ENCODE measurements around the gene TOP2B. TPM values are rescaled to one million over a fixed set of nuclear protein-coding genes. Genes with fewer than 3 reads are reported as not detected.

Gene TOP2B
- total RNA-seq, 6 experiments from 2014 or later, result 69.9 to 97.1 (median 88.5) TPM

- Mint-ChIP-seq H3K27me3 (ENCODE audit: insufficient read depth) (peaks cover 6% of the 10 kb centered on the region), H3K27ac (no peak overlapping the region), H3K9me3 (no peaks in the 10 kb centered on the region)
These were observed 87.8 kb downstream of the TOP2B start for GRCh38 chr3:25576831-25577454.

GRCh38 chr3:25576146-25576545, 88.6 kb downstream of the TOP2B start:
- TF ChIP-seq CTCF (IDR thresholded peaks at IDR 0.05), result no peak
- Mint-ChIP-seq H3K4me3 (no peak overlapping the region), H3K36me3 (ENCODE audit: low read depth) (no peaks in the 10 kb centered on the region), H3K27ac (no peak overlapping the region), H3K9me3 (no peaks in the 10 kb centered on the region), H3K4me1 (ENCODE audit: low read depth) (peaks cover 56% of the 10 kb centered on the region), H3K27me3 (ENCODE audit: insufficient read depth) (peaks cover 6% of the 10 kb centered on the region)
- no peak for DNase-seq

More at GRCh38 chr3:25576831-25577454, 87.8 kb downstream of the TOP2B start:
- H3K36me3 Mint-ChIP-seq (ENCODE audit: low read depth), result no peaks in the 10 kb centered on the region
- H3K4me3 Mint-ChIP-seq, result no peak overlapping the region
- H3K4me1 Mint-ChIP-seq (ENCODE audit: low read depth), result peaks cover 61% of the 10 kb centered on the region
- no peak; the same call in 1 of the 2 replicates for TF ChIP-seq CTCF (IDR thresholded peaks at IDR 0.05)
- DNase-seq, result no peak

- peaks cover 57% of the 10 kb centered on the region for H3K4me1 Mint-ChIP-seq (ENCODE audit: low read depth)
- H3K36me3 Mint-ChIP-seq (ENCODE audit: low read depth), result no peaks in the 10 kb centered on the region; the same call in 1 of the 2 replicates
- DNase-seq, result no peak
- H3K9me3 Mint-ChIP-seq, result no peaks in the 10 kb centered on the region
- TF ChIP-seq CTCF (IDR thresholded peaks at IDR 0.05), result no peak
- H3K27me3 Mint-ChIP-seq (ENCODE audit: insufficient read depth), result peaks cover 6% of the 10 kb centered on the region
- no peak overlapping the region for H3K4me3 Mint-ChIP-seq
- H3K27ac Mint-ChIP-seq, result peak overlapping the region; percentile 99; the same call in 1 of the 2 replicates
These were observed 89.7 kb downstream of the TOP2B start for GRCh38 chr3:25575001-25575400.

- Mint-ChIP-seq H3K4me1 (ENCODE audit: low read depth) (peaks cover 57% of the 10 kb centered on the region), H3K27me3 (ENCODE audit: insufficient read depth) (peaks cover 6% of the 10 kb centered on the region), H3K4me3 (no peak overlapping the region), H3K36me3 (ENCODE audit: low read depth) (no peaks in the 10 kb centered on the region; the same call in 1 of the 2 replicates), H3K9me3 (no peaks in the 10 kb centered on the region), H3K27ac (peak overlapping the region; percentile 99)
- DNase-seq, result no peak
- TF ChIP-seq CTCF (IDR thresholded peaks at IDR 0.05), result no peak
These were observed 90.4 kb downstream of the TOP2B start for GRCh38 chr3:25574172-25574765.

GRCh38 chr3:25573386-25574171, 91.1 kb downstream of the TOP2B start:
- TF ChIP-seq CTCF (IDR thresholded peaks at IDR 0.05), result no peak
- H3K27ac Mint-ChIP-seq, result peak overlapping the region; percentile 99
- H3K4me1 Mint-ChIP-seq (ENCODE audit: low read depth), result peaks cover 57% of the 10 kb centered on the region
- H3K27me3 Mint-ChIP-seq (ENCODE audit: insufficient read depth), result peaks cover 6% of the 10 kb centered on the region
- DNase-seq, result peak; percentile 88
- H3K4me3 Mint-ChIP-seq, result peak overlapping the region; percentile 84
- no peaks in the 10 kb centered on the region; the same call in 1 of the 2 replicates for H3K36me3 Mint-ChIP-seq (ENCODE audit: low read depth)
- no peaks in the 10 kb centered on the region for H3K9me3 Mint-ChIP-seq

Measured in HFFc6 (cell line).